Measurements from ENCODE around the gene RARG.

Gene RARG

DNA sequence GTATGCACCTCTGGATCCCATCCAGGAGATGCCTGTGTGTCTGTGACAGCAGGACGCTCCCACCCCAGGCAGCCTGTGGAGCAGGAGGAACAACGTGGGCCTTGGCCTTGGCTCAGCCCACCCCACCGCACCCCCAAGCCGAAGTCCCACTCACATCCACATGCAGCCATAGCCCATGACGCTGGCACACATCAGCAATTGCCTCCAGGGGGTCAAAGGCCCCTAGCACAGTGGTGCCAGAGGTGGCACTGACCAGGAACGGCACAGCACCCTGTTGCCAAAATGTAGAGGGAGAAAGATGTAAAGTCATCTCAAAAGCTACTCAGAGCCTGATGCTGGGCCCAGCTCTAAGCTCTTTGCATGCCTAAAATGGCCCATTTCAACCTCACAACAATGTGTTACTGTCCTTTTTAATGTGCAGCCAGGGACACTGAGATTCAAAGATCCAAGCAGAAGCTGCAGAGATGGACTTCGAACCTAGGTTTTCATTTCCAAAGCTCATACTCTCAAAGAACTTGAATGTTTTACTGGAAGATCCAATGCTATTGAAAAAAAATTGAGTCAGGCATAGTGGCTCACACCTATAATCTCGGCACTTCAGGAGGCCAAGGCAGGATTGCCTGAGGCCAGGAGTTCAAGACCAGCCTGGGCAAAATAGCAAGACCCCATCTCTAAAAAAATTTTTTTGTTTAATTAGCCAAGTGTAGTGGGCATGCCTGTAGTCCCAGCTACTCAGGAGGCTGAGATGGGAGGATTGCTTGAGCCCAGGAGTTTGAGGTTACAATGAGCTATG lies 70.7 kb downstream of the RARG start:
- DNase-seq: no peak

DNA sequence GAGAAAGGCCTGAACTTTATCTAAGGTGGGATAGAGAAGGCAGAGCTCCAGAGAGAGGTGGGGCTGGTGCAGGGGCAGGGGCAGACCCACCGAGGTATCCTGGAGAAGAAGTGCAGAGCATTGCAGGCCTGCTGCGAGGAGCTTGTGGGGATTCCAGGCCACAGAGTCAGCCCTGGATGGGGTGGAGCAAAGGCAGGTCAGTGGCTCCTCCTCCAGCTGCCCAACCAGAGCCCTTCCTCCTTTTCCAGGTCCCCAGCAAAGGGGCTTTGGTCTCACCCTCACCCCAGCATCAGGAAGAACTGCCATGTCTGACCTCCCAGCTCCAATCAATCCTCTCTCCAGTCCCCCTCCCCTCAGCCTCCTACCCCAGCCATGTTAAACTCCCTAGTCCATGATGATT lies 71.3 kb downstream of the RARG start:
- DNase-seq: no peak
